ENCODE data around the gene TSPAN5.

TSPAN5 gene

GRCh38 chr4:98612318-98613250 is 45.8 kb downstream of the TSPAN5 start:
- no peak overlapping the region for H3K4me3 ChIP-seq (ENCODE audit: low read depth, low read length)
- H3K36me3 ChIP-seq (ENCODE audit: control insufficient read depth, insufficient read depth, low read length), result no peaks in the 10 kb centered on the region
- no peak overlapping the region for H3K9ac ChIP-seq (ENCODE audit: low read depth, low read length)
- peaks cover 18% of the 10 kb centered on the region for H3K4me1 ChIP-seq (ENCODE audit: control insufficient read depth, insufficient read depth, low read length)
- H3K9me3 ChIP-seq (ENCODE audit: control insufficient read depth, insufficient read depth, low read length), result no peaks in the 10 kb centered on the region
- H3K27me3 ChIP-seq (ENCODE audit: control insufficient read depth, insufficient read depth, low read length), result no peaks in the 10 kb centered on the region

GRCh38 chr4:98611677-98612317 is 46.6 kb downstream of the TSPAN5 start:
- Histone ChIP-seq H3K9me3 (ENCODE audit: control insufficient read depth, insufficient read depth, low read length) (no peaks in the 10 kb centered on the region), H3K36me3 (ENCODE audit: control insufficient read depth, insufficient read depth, low read length) (no peaks in the 10 kb centered on the region), H3K9ac (ENCODE audit: low read depth, low read length) (no peak overlapping the region), H3K4me1 (ENCODE audit: control insufficient read depth, insufficient read depth, low read length) (peaks cover 21% of the 10 kb centered on the region), H3K27me3 (ENCODE audit: control insufficient read depth, insufficient read depth, low read length) (no peaks in the 10 kb centered on the region), H3K4me3 (ENCODE audit: low read depth, low read length) (no peak overlapping the region)

- Histone ChIP-seq H3K27me3 (ENCODE audit: control insufficient read depth, insufficient read depth, low read length) (no peaks in the 10 kb centered on the region), H3K4me3 (ENCODE audit: low read depth, low read length) (no peak overlapping the region), H3K9ac (ENCODE audit: low read depth, low read length) (no peak overlapping the region), H3K36me3 (ENCODE audit: control insufficient read depth, insufficient read depth, low read length) (no peaks in the 10 kb centered on the region), H3K4me1 (ENCODE audit: control insufficient read depth, insufficient read depth, low read length) (peaks cover 23% of the 10 kb centered on the region), H3K9me3 (ENCODE audit: control insufficient read depth, insufficient read depth, low read length) (no peaks in the 10 kb centered on the region)
Measured at GRCh38 chr4:98610926-98611676, 47.3 kb downstream of the TSPAN5 start.

- Histone ChIP-seq H3K27me3 (ENCODE audit: control insufficient read depth, insufficient read depth, low read length) (no peaks in the 10 kb centered on the region), H3K36me3 (ENCODE audit: control insufficient read depth, insufficient read depth, low read length) (no peaks in the 10 kb centered on the region), H3K9me3 (ENCODE audit: control insufficient read depth, insufficient read depth, low read length) (no peaks in the 10 kb centered on the region), H3K4me1 (ENCODE audit: control insufficient read depth, insufficient read depth, low read length) (peaks cover 23% of the 10 kb centered on the region), H3K4me3 (ENCODE audit: low read depth, low read length) (no peak overlapping the region), H3K9ac (ENCODE audit: low read depth, low read length) (no peak overlapping the region)
Measured at GRCh38 chr4:98610431-98610830, 48.0 kb downstream of the TSPAN5 start.

GRCh38 chr4:98609934-98610333 is 48.5 kb downstream of the TSPAN5 start:
- H3K9ac ChIP-seq (ENCODE audit: low read depth, low read length), result no peak overlapping the region
- no peaks in the 10 kb centered on the region for H3K27me3 ChIP-seq (ENCODE audit: control insufficient read depth, insufficient read depth, low read length)
- no peak overlapping the region for H3K4me3 ChIP-seq (ENCODE audit: low read depth, low read length)
- no peaks in the 10 kb centered on the region for H3K36me3 ChIP-seq (ENCODE audit: control insufficient read depth, insufficient read depth, low read length)
- peaks cover 23% of the 10 kb centered on the region for H3K4me1 ChIP-seq (ENCODE audit: control insufficient read depth, insufficient read depth, low read length)
- no peaks in the 10 kb centered on the region for H3K9me3 ChIP-seq (ENCODE audit: control insufficient read depth, insufficient read depth, low read length)

- H3K9me3 ChIP-seq (ENCODE audit: control insufficient read depth, insufficient read depth, low read length), result no peaks in the 10 kb centered on the region
- H3K9ac ChIP-seq (ENCODE audit: low read depth, low read length), result no peak overlapping the region
- H3K4me1 ChIP-seq (ENCODE audit: control insufficient read depth, insufficient read depth, low read length), result peaks cover 23% of the 10 kb centered on the region
- no peaks in the 10 kb centered on the region for H3K27me3 ChIP-seq (ENCODE audit: control insufficient read depth, insufficient read depth, low read length)
- H3K36me3 ChIP-seq (ENCODE audit: control insufficient read depth, insufficient read depth, low read length), result no peaks in the 10 kb centered on the region
- H3K4me3 ChIP-seq (ENCODE audit: low read depth, low read length), result no peak overlapping the region
Measured at GRCh38 chr4:98608356-98608755, 50.1 kb downstream of the TSPAN5 start.

GRCh38 chr4:98606894-98607293 is 51.5 kb downstream of the TSPAN5 start:
- peaks cover 17% of the 10 kb centered on the region for H3K4me1 ChIP-seq (ENCODE audit: control insufficient read depth, insufficient read depth, low read length)
- H3K4me3 ChIP-seq (ENCODE audit: low read depth, low read length), result no peak overlapping the region
- no peaks in the 10 kb centered on the region for H3K36me3 ChIP-seq (ENCODE audit: control insufficient read depth, insufficient read depth, low read length)
- no peak overlapping the region for H3K9ac ChIP-seq (ENCODE audit: low read depth, low read length)
- H3K27me3 ChIP-seq (ENCODE audit: control insufficient read depth, insufficient read depth, low read length), result no peaks in the 10 kb centered on the region
- H3K9me3 ChIP-seq (ENCODE audit: control insufficient read depth, insufficient read depth, low read length), result no peaks in the 10 kb centered on the region

- no peak overlapping the region for H3K4me3 ChIP-seq (ENCODE audit: low read depth, low read length)
- no peaks in the 10 kb centered on the region for H3K27me3 ChIP-seq (ENCODE audit: control insufficient read depth, insufficient read depth, low read length)
- no peaks in the 10 kb centered on the region for H3K36me3 ChIP-seq (ENCODE audit: control insufficient read depth, insufficient read depth, low read length)
- H3K9ac ChIP-seq (ENCODE audit: low read depth, low read length), result no peak overlapping the region
- peaks cover 15% of the 10 kb centered on the region for H3K4me1 ChIP-seq (ENCODE audit: control insufficient read depth, insufficient read depth, low read length)
- no peaks in the 10 kb centered on the region for H3K9me3 ChIP-seq (ENCODE audit: control insufficient read depth, insufficient read depth, low read length)
Measured at GRCh38 chr4:98605216-98605615, 53.2 kb downstream of the TSPAN5 start.

- Histone ChIP-seq H3K9ac (ENCODE audit: low read depth, low read length) (no peak overlapping the region), H3K27me3 (ENCODE audit: control insufficient read depth, insufficient read depth, low read length) (no peaks in the 10 kb centered on the region), H3K9me3 (ENCODE audit: control insufficient read depth, insufficient read depth, low read length) (peaks cover 2% of the 10 kb centered on the region), H3K36me3 (ENCODE audit: control insufficient read depth, insufficient read depth, low read length) (no peaks in the 10 kb centered on the region), H3K4me3 (ENCODE audit: low read depth, low read length) (no peak overlapping the region), H3K4me1 (ENCODE audit: control insufficient read depth, insufficient read depth, low read length) (peaks cover 13% of the 10 kb centered on the region)
Measured at GRCh38 chr4:98604723-98605122, 53.7 kb downstream of the TSPAN5 start.

- no peak overlapping the region for H3K4me3 ChIP-seq (ENCODE audit: low read depth, low read length)
- H3K9me3 ChIP-seq (ENCODE audit: control insufficient read depth, insufficient read depth, low read length), result peaks cover 9% of the 10 kb centered on the region
- H3K36me3 ChIP-seq (ENCODE audit: control insufficient read depth, insufficient read depth, low read length), result no peaks in the 10 kb centered on the region
- no peaks in the 10 kb centered on the region for H3K27me3 ChIP-seq (ENCODE audit: control insufficient read depth, insufficient read depth, low read length)
- H3K4me1 ChIP-seq (ENCODE audit: control insufficient read depth, insufficient read depth, low read length), result peaks cover 9% of the 10 kb centered on the region
- no peak overlapping the region for H3K9ac ChIP-seq (ENCODE audit: low read depth, low read length)
Measured at GRCh38 chr4:98603683-98604521, 54.5 kb downstream of the TSPAN5 start.

GRCh38 chr4:98602270-98602669 is 56.1 kb downstream of the TSPAN5 start:
- H3K27me3 ChIP-seq (ENCODE audit: control insufficient read depth, insufficient read depth, low read length), result no peaks in the 10 kb centered on the region
- peaks cover 9% of the 10 kb centered on the region for H3K9me3 ChIP-seq (ENCODE audit: control insufficient read depth, insufficient read depth, low read length)
- no peak overlapping the region for H3K4me3 ChIP-seq (ENCODE audit: low read depth, low read length)
- H3K4me1 ChIP-seq (ENCODE audit: control insufficient read depth, insufficient read depth, low read length), result peaks cover 8% of the 10 kb centered on the region
- no peak overlapping the region for H3K9ac ChIP-seq (ENCODE audit: low read depth, low read length)
- H3K36me3 ChIP-seq (ENCODE audit: control insufficient read depth, insufficient read depth, low read length), result no peaks in the 10 kb centered on the region
